Neural cell (in vitro differentiated cells): ENCODE results near the gene TNKS1BP1. TPM values are rescaled to one million over a fixed set of nuclear protein-coding genes. Genes with fewer than 3 reads are reported as not detected.

ENCODE experiments used
- H2AFZ ChIP-seq: fragments of 200-600, 300-800 bp; sonication (generic), shearing (Covaris generic); 2 replicates; pipeline ENCODE4 v1.6.0; 2014; ENCODE audit warnings: low read depth, mild to moderate bottlenecking, antibody characterized with exemption, low read length, moderate library complexity
- H3F3A ChIP-seq: fragments of 200-600 bp; shearing (Covaris generic); 2 replicates; pipeline ENCODE4 v1.6.1; 2016; ENCODE audit warnings: mild to moderate bottlenecking, moderate library complexity, mixed read lengths, antibody characterized with exemption, low read length; ENCODE audit not compliant: insufficient read depth, poor library complexity, severe bottlenecking
- H3K27ac ChIP-seq: fragments of 200-600, 300-800 bp; sonication (generic), shearing (Covaris generic); 2 replicates; pipeline ENCODE4 v1.5.1; 2014; ENCODE audit warnings: mild to moderate bottlenecking, low read length, moderate library complexity
- H3K27me3 ChIP-seq: fragments of 300-800, 200-600 bp; sonication (generic), shearing (Covaris generic); 2 replicates; pipeline ENCODE4 v1.6.0; 2014; ENCODE audit warnings: mild to moderate bottlenecking, low read depth, low read length, moderate library complexity; ENCODE audit not compliant: insufficient read depth
- H3K36me3 ChIP-seq: fragments of 300-800, 200-600 bp; sonication (generic), shearing (Covaris generic); 2 replicates; pipeline ENCODE4 v1.5.1; 2014; ENCODE audit warnings: mild to moderate bottlenecking, antibody characterized with exemption, low read length, moderate library complexity; ENCODE audit not compliant: insufficient read depth
- H3K4me2 ChIP-seq: fragments of 300-800, 200-600 bp; sonication (generic), shearing (Covaris generic); 2 replicates; pipeline ENCODE4 v1.6.0; 2014; ENCODE audit warnings: mild to moderate bottlenecking, low read length
- H3K4me3 ChIP-seq: fragments of 300-800, 200-600 bp; sonication (generic), shearing (Covaris generic); 2 replicates; pipeline ENCODE4 v1.5.1; 2014; ENCODE audit warnings: mild to moderate bottlenecking, low read length, moderate library complexity
- H3K79me2 ChIP-seq: fragments of 200-600 bp; shearing (Covaris generic); replicated peaks from 2 replicates; pipeline ENCODE4 v1.6.0; 2014; ENCODE audit warnings: mild to moderate bottlenecking, low read length, moderate library complexity; ENCODE audit not compliant: insufficient read depth
- H3K9ac ChIP-seq: fragments of 300-800, 200-600 bp; sonication (generic), shearing (Covaris generic); 2 replicates; pipeline ENCODE4 v1.6.1; 2016; ENCODE audit warnings: mild to moderate bottlenecking, low read length, mixed read lengths
- H3K9me2 ChIP-seq: fragments of 200-600 bp; shearing (Covaris generic); 2 replicates; pipeline ENCODE4 v1.6.1; 2016; ENCODE audit warnings: mild to moderate bottlenecking, low read length, mixed read lengths; ENCODE audit not compliant: insufficient read depth
- H3K9me3 ChIP-seq: fragments of 200-600, 300-800 bp; sonication (generic), shearing (Covaris generic); 2 replicates; pipeline ENCODE4 v1.6.1; 2016; ENCODE audit warnings: mild to moderate bottlenecking, mixed run types, low read length, moderate library complexity, mixed read lengths
- H4K20me1 ChIP-seq: fragments of 200-600 bp; shearing (Covaris generic); 2 replicates; pipeline ENCODE4 v1.6.1; 2016; ENCODE audit warnings: mild to moderate bottlenecking, mixed run types; ENCODE audit not compliant: insufficient read depth
- CTCF ChIP-seq: fragments of 450-650 bp; IDR thresholded peaks from 2 replicates; pipeline ENCODE4 v1.5.1; 2014; ENCODE audit warnings: antibody characterized with exemption, mild to moderate bottlenecking, moderate library complexity; ENCODE audit not compliant: poor library complexity, severe bottlenecking
- EP300 ChIP-seq: fragments of 450-650 bp; conservative IDR thresholded peaks from 2 replicates; pipeline ENCODE4 v1.6.1; 2014; ENCODE audit warnings: antibody characterized with exemption, mild to moderate bottlenecking, moderate library complexity; ENCODE audit not compliant: poor library complexity, severe bottlenecking
- EZH2 ChIP-seq: fragments of 200-600, 300-800 bp; shearing (Covaris generic), sonication (generic); IDR thresholded peaks from 2 replicates; pipeline ENCODE4 v1.6.1; 2014; ENCODE audit warnings: antibody characterized with exemption, low read length, borderline replicate concordance, mild to moderate bottlenecking; ENCODE audit not compliant: insufficient read depth, poor library complexity, severe bottlenecking
- MXI1 ChIP-seq: fragments of 450-650 bp; conservative IDR thresholded peaks from 2 replicates; pipeline ENCODE4 v1.6.1; 2014; ENCODE audit warnings: antibody characterized with exemption, mild to moderate bottlenecking; ENCODE audit not compliant: poor library complexity, severe bottlenecking
- POLR2AphosphoS5 ChIP-seq: IDR thresholded peaks from 2 replicates; pipeline ENCODE4 v1.6.1; 2012
- RAD21 ChIP-seq: fragments of 450-650 bp; conservative IDR thresholded peaks from 2 replicates; pipeline ENCODE4 v1.6.1; 2014; ENCODE audit warnings: antibody characterized with exemption, mild to moderate bottlenecking, moderate library complexity
- SMC3 ChIP-seq: fragments of 450-650 bp; conservative IDR thresholded peaks from 2 replicates; pipeline ENCODE4 v1.6.1; 2014; ENCODE audit warnings: antibody characterized with exemption, mild to moderate bottlenecking, moderate library complexity; ENCODE audit not compliant: poor library complexity
- TAF1 ChIP-seq: IDR thresholded peaks from 2 replicates; pipeline ENCODE4 v1.6.1; 2012; ENCODE audit warnings: low read depth
- polyA plus RNA-seq: library from polyadenylated mRNA; depleted of rRNA; stranded (reverse); fragments of >200 nt; gene quantifications from 2 replicates; pipeline ENCODE4 v1.2.3, GENCODE V29; 2014
- TF ChIP-seq, protein P1 (sequence below): IDR thresholded peaks from 2 replicates; pipeline ENCODE4 v1.6.1; 2012; ENCODE audit warnings: borderline replicate concordance

The TNKS1BP1 gene
- polyA plus RNA-seq, 1 donor from 2014 or later: 8.9 TPM

- peaks cover 22% of the 10 kb centered on the region for H3K79me2 ChIP-seq
- peaks cover 4% of the 10 kb centered on the region for H3F3A ChIP-seq
- no peaks in the 10 kb centered on the region for H3K27me3 ChIP-seq
- H3K27ac ChIP-seq: peak overlapping the region; percentile 82
- no peaks in the 10 kb centered on the region for H3K9me2 ChIP-seq
- H3K4me2 ChIP-seq: peak overlapping the region; percentile 63
- H2AFZ ChIP-seq: peak overlapping the region; percentile 36
- H3K36me3 ChIP-seq: no peaks in the 10 kb centered on the region
- H3K9me3 ChIP-seq: no peaks in the 10 kb centered on the region
- peak overlapping the region; percentile 87 for H3K9ac ChIP-seq
- H4K20me1 ChIP-seq: no peaks in the 10 kb centered on the region
- peak overlapping the region; percentile 80 for H3K4me3 ChIP-seq
- TF ChIP-seq POLR2AphosphoS5: no peak
- no peak for TF ChIP-seq RAD21
- no peak for TF ChIP-seq TAF1
- TF ChIP-seq EZH2: no peak
- TF ChIP-seq CTCF: no peak
- no peak for TF ChIP-seq MXI1
- TF ChIP-seq, protein P1, sequence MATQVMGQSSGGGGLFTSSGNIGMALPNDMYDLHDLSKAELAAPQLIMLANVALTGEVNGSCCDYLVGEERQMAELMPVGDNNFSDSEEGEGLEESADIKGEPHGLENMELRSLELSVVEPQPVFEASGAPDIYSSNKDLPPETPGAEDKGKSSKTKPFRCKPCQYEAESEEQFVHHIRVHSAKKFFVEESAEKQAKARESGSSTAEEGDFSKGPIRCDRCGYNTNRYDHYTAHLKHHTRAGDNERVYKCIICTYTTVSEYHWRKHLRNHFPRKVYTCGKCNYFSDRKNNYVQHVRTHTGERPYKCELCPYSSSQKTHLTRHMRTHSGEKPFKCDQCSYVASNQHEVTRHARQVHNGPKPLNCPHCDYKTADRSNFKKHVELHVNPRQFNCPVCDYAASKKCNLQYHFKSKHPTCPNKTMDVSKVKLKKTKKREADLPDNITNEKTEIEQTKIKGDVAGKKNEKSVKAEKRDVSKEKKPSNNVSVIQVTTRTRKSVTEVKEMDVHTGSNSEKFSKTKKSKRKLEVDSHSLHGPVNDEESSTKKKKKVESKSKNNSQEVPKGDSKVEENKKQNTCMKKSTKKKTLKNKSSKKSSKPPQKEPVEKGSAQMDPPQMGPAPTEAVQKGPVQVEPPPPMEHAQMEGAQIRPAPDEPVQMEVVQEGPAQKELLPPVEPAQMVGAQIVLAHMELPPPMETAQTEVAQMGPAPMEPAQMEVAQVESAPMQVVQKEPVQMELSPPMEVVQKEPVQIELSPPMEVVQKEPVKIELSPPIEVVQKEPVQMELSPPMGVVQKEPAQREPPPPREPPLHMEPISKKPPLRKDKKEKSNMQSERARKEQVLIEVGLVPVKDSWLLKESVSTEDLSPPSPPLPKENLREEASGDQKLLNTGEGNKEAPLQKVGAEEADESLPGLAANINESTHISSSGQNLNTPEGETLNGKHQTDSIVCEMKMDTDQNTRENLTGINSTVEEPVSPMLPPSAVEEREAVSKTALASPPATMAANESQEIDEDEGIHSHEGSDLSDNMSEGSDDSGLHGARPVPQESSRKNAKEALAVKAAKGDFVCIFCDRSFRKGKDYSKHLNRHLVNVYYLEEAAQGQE: no peak
- no peak for TF ChIP-seq SMC3
- TF ChIP-seq EP300: no peak
These were observed 10.2 kb upstream of the TNKS1BP1 start for GRCh38 chr11:57335023-57335342.

- Histone ChIP-seq H3K4me2 (no peak overlapping the region), H3K36me3 (no peaks in the 10 kb centered on the region), H3K9ac (no peak overlapping the region), H3K27me3 (no peaks in the 10 kb centered on the region), H3F3A (peaks cover 4% of the 10 kb centered on the region), H3K4me3 (peak overlapping the region; percentile 80), H4K20me1 (no peaks in the 10 kb centered on the region), H3K9me2 (no peaks in the 10 kb centered on the region), H3K9me3 (no peaks in the 10 kb centered on the region), H3K27ac (no peak overlapping the region), H3K79me2 (peaks cover 22% of the 10 kb centered on the region), H2AFZ (no peak overlapping the region)
- TF ChIP-seq, protein P1: no peak
- TF ChIP-seq EZH2: no peak
These were observed 8.1 kb upstream of the TNKS1BP1 start for GRCh38 chr11:57332694-57333440.
